Tibial nerve (tissue), 4 donors: ENCODE results near the gene KRTAP4-12. TPM values are rescaled to one million over a fixed set of nuclear protein-coding genes. Genes with fewer than 3 reads are reported as not detected.

Experiments used
- DNase-seq, 2 donors: peaks; one replicate each; pipeline ENCODE4 v3.0.0-alpha.2; 2019; ENCODE audit warnings: low spot score in 2 of 2
- H3K27ac ChIP-seq, 4 donors: fragments of 200-600 bp; sonication (generic) in 3 of 4; one replicate each; pipeline ENCODE4 v1.5.1; 2017 to 2019; ENCODE audit warnings: mild to moderate bottlenecking in 1 of 4
- H3K27me3 ChIP-seq, 2 donors: fragments of 200-600 bp; sonication (generic) in 1 of 2; one replicate each; pipeline versions ENCODE4 v1.5.1 to v1.6.0; 2017 to 2019
- H3K36me3 ChIP-seq, 3 donors: fragments of 200-600 bp; sonication (generic); one replicate each; pipeline ENCODE4 v1.5.1; 2018 to 2019
- H3K4me1 ChIP-seq, 4 donors: fragments of 200-600 bp; sonication (generic) in 3 of 4; one replicate each; pipeline ENCODE4 v1.5.1; 2017 to 2019
- H3K4me3 ChIP-seq, 4 donors: fragments of 200-600 bp; sonication (generic) in 3 of 4; one replicate each; pipeline ENCODE4 v1.5.1; 2017 to 2019; ENCODE audit warnings: mild to moderate bottlenecking in 1 of 4, moderate library complexity in 1 of 4
- H3K9me3 ChIP-seq, 4 donors: fragments of 200-600 bp; sonication (generic) in 3 of 4; one replicate each; pipeline ENCODE4 v1.5.1; 2017 to 2019
- EP300 ChIP-seq, 2 donors: sonication (generic); formaldehyde crosslinking; IDR thresholded peaks; one replicate each; pipeline ENCODE4 v1.6.1; 2017; ENCODE audit warnings: antibody characterized with exemption in 2 of 2, mild to moderate bottlenecking in 1 of 2
- POLR2A ChIP-seq, 2 donors: fragments of 450-650 bp; IDR thresholded peaks; one replicate each; pipeline ENCODE4 v1.6.1; 2017; ENCODE audit warnings: antibody characterized with exemption in 2 of 2, mild to moderate bottlenecking in 2 of 2, moderate library complexity in 2 of 2
- WGBS, 2 donors: methylation state at CpG; one replicate each; pipeline ENCODE4 v1.1.5; 2018; 5-methylcytosine and 5-hydroxymethylcytosine counted together
- total RNA-seq, 4 donors: library from RNA; depleted of rRNA; stranded (reverse); fragments of >200 nt; gene quantifications; one replicate each; pipeline ENCODE4 v1.1.0, GENCODE V29; 2016
- TF ChIP-seq, protein P1 (sequence below), 5 experiments: fragments of 200-600 bp in 3 of 5; fragments of 450-650 bp in 2 of 5; sonication (generic) in 3 of 5; IDR thresholded peaks; one replicate each; pipeline ENCODE4 v1.5.1; 2016 to 2019; ENCODE audit warnings: antibody characterized with exemption in 5 of 5, mild to moderate bottlenecking in 3 of 5, moderate library complexity in 2 of 5

Gene KRTAP4-12
- total RNA-seq, 4 donors from 2014 or later, result not detected

DNA sequence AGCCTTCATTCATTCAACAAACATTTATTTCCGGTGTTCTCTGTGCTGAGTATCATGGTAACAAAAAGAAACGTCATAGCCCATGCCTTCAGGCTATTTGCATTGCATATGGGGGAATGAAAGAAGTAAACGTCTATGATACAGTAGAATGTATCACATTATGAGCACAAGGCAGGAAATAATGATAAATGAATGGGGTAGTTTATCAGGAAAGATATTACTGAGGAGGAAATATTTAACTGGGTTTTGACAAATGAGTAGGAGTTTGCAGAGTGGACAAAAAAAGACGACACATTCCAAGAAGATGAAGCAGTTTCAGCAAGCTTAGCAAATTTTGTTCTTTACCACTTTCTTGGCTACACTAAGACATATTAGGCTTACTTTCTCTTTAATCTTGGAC lies 41.4 kb downstream of the KRTAP4-12 start:
- no peak overlapping the region for H3K4me3 ChIP-seq
- no peaks in the 10 kb centered on the region for H3K4me1 ChIP-seq
- H3K27me3 ChIP-seq, result no peaks in the 10 kb centered on the region
- no peak for TF ChIP-seq POLR2A (IDR thresholded peaks at IDR 0.05)
- TF ChIP-seq, protein P1, sequence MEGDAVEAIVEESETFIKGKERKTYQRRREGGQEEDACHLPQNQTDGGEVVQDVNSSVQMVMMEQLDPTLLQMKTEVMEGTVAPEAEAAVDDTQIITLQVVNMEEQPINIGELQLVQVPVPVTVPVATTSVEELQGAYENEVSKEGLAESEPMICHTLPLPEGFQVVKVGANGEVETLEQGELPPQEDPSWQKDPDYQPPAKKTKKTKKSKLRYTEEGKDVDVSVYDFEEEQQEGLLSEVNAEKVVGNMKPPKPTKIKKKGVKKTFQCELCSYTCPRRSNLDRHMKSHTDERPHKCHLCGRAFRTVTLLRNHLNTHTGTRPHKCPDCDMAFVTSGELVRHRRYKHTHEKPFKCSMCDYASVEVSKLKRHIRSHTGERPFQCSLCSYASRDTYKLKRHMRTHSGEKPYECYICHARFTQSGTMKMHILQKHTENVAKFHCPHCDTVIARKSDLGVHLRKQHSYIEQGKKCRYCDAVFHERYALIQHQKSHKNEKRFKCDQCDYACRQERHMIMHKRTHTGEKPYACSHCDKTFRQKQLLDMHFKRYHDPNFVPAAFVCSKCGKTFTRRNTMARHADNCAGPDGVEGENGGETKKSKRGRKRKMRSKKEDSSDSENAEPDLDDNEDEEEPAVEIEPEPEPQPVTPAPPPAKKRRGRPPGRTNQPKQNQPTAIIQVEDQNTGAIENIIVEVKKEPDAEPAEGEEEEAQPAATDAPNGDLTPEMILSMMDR (IDR thresholded peaks at IDR 0.05), result no peak
- no peak for TF ChIP-seq EP300 (IDR thresholded peaks at IDR 0.05)
- no peaks in the 10 kb centered on the region for H3K36me3 ChIP-seq
- DNase-seq, result no peak
- no peak overlapping the region for H3K27ac ChIP-seq
- 47 to 52% methylated on average over 4 of the region's 4 CpGs for WGBS, 2 donors
- H3K9me3 ChIP-seq, result no peaks in the 10 kb centered on the region

DNA sequence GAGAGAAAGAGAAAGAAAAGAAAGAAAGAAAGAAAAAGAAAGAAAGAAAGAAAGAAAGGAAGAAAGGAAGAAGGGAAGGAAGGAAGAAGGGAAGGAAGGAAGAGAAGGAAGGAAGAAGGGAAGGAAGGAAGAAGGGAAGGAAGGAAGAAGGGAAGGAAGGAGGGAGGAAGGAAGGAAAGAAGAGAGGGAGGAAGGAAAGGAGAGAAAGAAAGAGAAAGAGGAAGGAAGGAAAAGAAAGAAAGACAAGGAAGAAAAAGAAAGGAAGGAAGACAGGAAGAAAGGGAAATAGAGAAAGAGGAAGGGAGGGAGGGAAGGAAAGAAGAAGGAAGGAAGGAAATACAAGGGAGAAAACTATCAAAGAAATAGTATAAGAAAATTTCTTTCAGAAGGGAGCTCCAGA lies 47.2 kb downstream of the KRTAP4-12 start:
- Histone ChIP-seq H3K27me3 (no peaks in the 10 kb centered on the region), H3K36me3 (no peaks in the 10 kb centered on the region), H3K27ac (no peak overlapping the region), H3K9me3 (no peaks in the 10 kb centered on the region), H3K4me3 (no peak overlapping the region), H3K4me1 (no peaks in the 10 kb centered on the region)
- DNase-seq, result no peak
- TF ChIP-seq, protein P1 (IDR thresholded peaks at IDR 0.05), result no peak
- no peak for TF ChIP-seq POLR2A (IDR thresholded peaks at IDR 0.05)
- TF ChIP-seq EP300 (IDR thresholded peaks at IDR 0.05), result no peak

DNA sequence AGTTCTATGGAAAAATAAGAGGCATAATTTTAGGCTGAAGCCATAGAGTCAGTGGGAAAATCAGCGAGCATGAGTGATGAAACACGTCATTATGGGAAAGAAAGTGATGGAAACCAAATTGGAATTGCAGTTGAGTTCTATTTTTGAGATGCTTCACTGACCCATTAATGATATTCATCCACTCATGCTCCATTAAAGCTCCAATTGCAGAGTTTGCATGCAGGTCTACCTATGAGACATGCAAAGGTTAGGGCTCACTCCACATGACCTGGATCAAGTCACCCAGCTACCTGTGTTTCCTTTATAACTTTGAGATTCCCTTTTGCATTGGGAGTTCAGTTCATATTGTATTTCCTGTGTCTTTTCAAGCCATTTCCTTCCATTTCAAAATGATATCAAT lies 50.3 kb downstream of the KRTAP4-12 start:
- Histone ChIP-seq H3K36me3 (no peaks in the 10 kb centered on the region), H3K4me1 (no peaks in the 10 kb centered on the region), H3K4me3 (no peak overlapping the region), H3K27me3 (no peaks in the 10 kb centered on the region), H3K9me3 (no peaks in the 10 kb centered on the region), H3K27ac (no peak overlapping the region)
- no peak for DNase-seq
- TF ChIP-seq POLR2A (IDR thresholded peaks at IDR 0.05), result no peak
- TF ChIP-seq, protein P1 (IDR thresholded peaks at IDR 0.05), result no peak
- no peak for TF ChIP-seq EP300 (IDR thresholded peaks at IDR 0.05)
- WGBS, 2 donors, result 88 to 92% methylated on average over 2 of the region's 2 CpGs

Other genes with a start within 250 kb of the KRTAP4-12 start
- gene KRT20, start 238.9 kb downstream of the KRTAP4-12 start, total RNA-seq, result not detected
- gene KRT23, start 186.5 kb downstream of the KRTAP4-12 start, total RNA-seq, result not detected
- gene KRT39, start 157.2 kb downstream of the KRTAP4-12 start, total RNA-seq, result not detected
- not detected for gene KRT40, start 139.9 kb downstream of the KRTAP4-12 start, total RNA-seq
- not detected for gene KRTAP3-3, start 130.0 kb downstream of the KRTAP4-12 start, total RNA-seq
- gene KRTAP3-2, start 124.3 kb downstream of the KRTAP4-12 start, total RNA-seq, result not detected
- not detected for gene KRTAP3-1, start 115.1 kb downstream of the KRTAP4-12 start, total RNA-seq
- gene KRTAP1-5, start 97.0 kb downstream of the KRTAP4-12 start, total RNA-seq, result under 1 TPM in 1 of 4 donors, not detected in 3; 0.60 TPM
- not detected for gene KRTAP1-4, start 94.0 kb downstream of the KRTAP4-12 start, total RNA-seq
- gene KRTAP1-3, start 89.3 kb downstream of the KRTAP4-12 start, total RNA-seq, result not detected
- not detected for gene KRTAP1-1, start 82.7 kb downstream of the KRTAP4-12 start, total RNA-seq
- not detected for gene KRTAP2-1, start 76.9 kb downstream of the KRTAP4-12 start, total RNA-seq
- not detected for gene KRTAP2-2, start 69.0 kb downstream of the KRTAP4-12 start, total RNA-seq
- gene KRTAP2-3, start 64.1 kb downstream of the KRTAP4-12 start, total RNA-seq, result not detected
- gene KRTAP2-4, start 58.3 kb downstream of the KRTAP4-12 start, total RNA-seq, result not detected
- not detected for gene KRTAP4-7, start 40.0 kb downstream of the KRTAP4-12 start, total RNA-seq
- gene KRTAP4-8, start 26.0 kb downstream of the KRTAP4-12 start, total RNA-seq, result not detected
- not detected for gene KRTAP4-16, start 22.0 kb downstream of the KRTAP4-12 start, total RNA-seq
- not detected for gene KRTAP4-9, start 18.8 kb downstream of the KRTAP4-12 start, total RNA-seq
- not detected for gene KRTAP4-11, start 5.8 kb downstream of the KRTAP4-12 start, total RNA-seq
- not detected for gene KRTAP4-6, start 16.4 kb upstream of the KRTAP4-12 start, total RNA-seq
- not detected for gene KRTAP4-5, start 25.6 kb upstream of the KRTAP4-12 start, total RNA-seq
- gene KRTAP4-4, start 36.6 kb upstream of the KRTAP4-12 start, total RNA-seq, result not detected
- gene KRTAP4-3, start 44.0 kb upstream of the KRTAP4-12 start, total RNA-seq, result not detected
- gene KRTAP4-2, start 54.0 kb upstream of the KRTAP4-12 start, total RNA-seq, result not detected
- gene KRTAP4-1, start 60.7 kb upstream of the KRTAP4-12 start, total RNA-seq, result not detected
- not detected for gene KRTAP9-1, start 65.7 kb upstream of the KRTAP4-12 start, total RNA-seq
- gene KRTAP9-2, start 102.5 kb upstream of the KRTAP4-12 start, total RNA-seq, result not detected
- not detected for gene KRTAP9-3, start 108.3 kb upstream of the KRTAP4-12 start, total RNA-seq
- gene KRTAP9-8, start 113.8 kb upstream of the KRTAP4-12 start, total RNA-seq, result not detected
- gene KRTAP9-4, start 125.5 kb upstream of the KRTAP4-12 start, total RNA-seq, result not detected
- not detected for gene KRTAP9-9, start 131.2 kb upstream of the KRTAP4-12 start, total RNA-seq
- not detected for gene KRTAP9-6, start 141.2 kb upstream of the KRTAP4-12 start, total RNA-seq
- not detected for gene KRTAP9-7, start 151.5 kb upstream of the KRTAP4-12 start, total RNA-seq
- gene KRTAP29-1, start 178.7 kb upstream of the KRTAP4-12 start, total RNA-seq, result not detected
- gene KRTAP16-1, start 185.1 kb upstream of the KRTAP4-12 start, total RNA-seq, result not detected
- gene KRTAP17-1, start 191.5 kb upstream of the KRTAP4-12 start, total RNA-seq, result not detected
- not detected for gene KRT33A, start 226.6 kb upstream of the KRTAP4-12 start, total RNA-seq
- not detected for gene KRT33B, start 245.6 kb upstream of the KRTAP4-12 start, total RNA-seq